NCI-H82 treated with DMSO at 0.1 percent for 48 hours (cell line): ENCODE measurements around the gene USB1.

Experiments used
- DNase-seq: peaks from one replicate; lab custom pipeline; 2025; ENCODE audit not compliant: unreplicated experiment; lab: John Stamatoyannopoulos, UW

USB1 gene

GRCh38 chr16:58000706-58001676 is at the start of gene USB1:
TSS of gene USB1 (plus strand) at chr16:58001407. CDS start at chr16:58001484, 77 bp downstream.
- DNase-seq, result peak; percentile 39

GRCh38 chr16:57952909-57953308 is 48.3 kb upstream of the USB1 start:
- no peak for DNase-seq

- DNase-seq, result no peak
Measured at GRCh38 chr16:57953857-57954256, 47.4 kb upstream of the USB1 start.

GRCh38 chr16:57955572-57956188 is 45.5 kb upstream of the USB1 start:
- DNase-seq, result peak; percentile 1

- no peak for DNase-seq
Measured at GRCh38 chr16:57956270-57956808, 44.9 kb upstream of the USB1 start.

- no peak for DNase-seq
Measured at GRCh38 chr16:57956924-57957672, 44.1 kb upstream of the USB1 start.

GRCh38 chr16:57957673-57958392 is 43.4 kb upstream of the USB1 start:
- DNase-seq, result no peak

- DNase-seq, result no peak
Measured at GRCh38 chr16:57958544-57958943, 42.7 kb upstream of the USB1 start.

- no peak for DNase-seq
Measured at GRCh38 chr16:57959121-57959520, 42.1 kb upstream of the USB1 start.

- no peak for DNase-seq
Measured at GRCh38 chr16:57959804-57960203, 41.4 kb upstream of the USB1 start.

GRCh38 chr16:57960310-57960709 is 40.9 kb upstream of the USB1 start:
- no peak for DNase-seq

GRCh38 chr16:57960826-57961472 is 40.3 kb upstream of the USB1 start:
- DNase-seq, result no peak

- DNase-seq, result no peak
Measured at GRCh38 chr16:57961538-57961937, 39.7 kb upstream of the USB1 start.

- DNase-seq, result no peak
Measured at GRCh38 chr16:57962046-57962445, 39.2 kb upstream of the USB1 start.

- no peak for DNase-seq
Measured at GRCh38 chr16:57962756-57963155, 38.5 kb upstream of the USB1 start.

- DNase-seq, result no peak
Measured at GRCh38 chr16:57964157-57964700, 37.0 kb upstream of the USB1 start.

GRCh38 chr16:57966204-57966771 is 34.9 kb upstream of the USB1 start:
- DNase-seq, result no peak

GRCh38 chr16:57966986-57967385 is 34.2 kb upstream of the USB1 start:
- no peak for DNase-seq

- DNase-seq, result no peak
Measured at GRCh38 chr16:57967916-57968315, 33.3 kb upstream of the USB1 start.
